HepG2 (cell line): Measurements from ENCODE around the gene COL8A1. TPM values are rescaled to one million over a fixed set of nuclear protein-coding genes. Genes with fewer than 3 reads are reported as not detected.

Source experiments
- BRCA1 ChIP-seq: sonication (generic); formaldehyde crosslinking; IDR thresholded peaks from 2 replicates; pipeline ENCODE4 v1.4.0; 2020; ENCODE audit warnings: missing genetic modification reagents
- CBX2 ChIP-seq, 2 experiments: fragments of 200-600 bp in 1 of 2; sonication (generic); formaldehyde crosslinking in 1 of 2; IDR thresholded peaks; 2 replicates each; pipeline versions ENCODE4 v1.7.0 to v1.8.1; 2018 to 2022; ENCODE audit warnings: low read depth in 2 of 2, low read length in 1 of 2, mild to moderate bottlenecking in 1 of 2, missing genetic modification reagents in 1 of 2
- HIVEP1 ChIP-seq: sonication (generic); formaldehyde crosslinking; IDR thresholded peaks from 2 replicates; pipeline ENCODE4 v1.4.0; 2020; ENCODE audit warnings: mild to moderate bottlenecking, missing genetic modification reagents
- HNRNPLL ChIP-seq: fragments of 200-400 bp; formaldehyde crosslinking; IDR thresholded peaks from 2 replicates; pipeline ENCODE4 v1.6.1; 2017; ENCODE audit warnings: mild to moderate bottlenecking, low read depth, low read length; ENCODE audit not compliant: poor library complexity, severe bottlenecking
- NR2F6 ChIP-seq, 2 experiments: IDR thresholded peaks; 2 replicates each; pipeline ENCODE4 v1.6.1; 2016; ENCODE audit warnings: antibody characterized with exemption in 1 of 2, mild to moderate bottlenecking in 1 of 2
- PPARG ChIP-seq: conservative IDR thresholded peaks from 2 replicates; pipeline ENCODE4 v1.6.1; 2016; ENCODE audit warnings: missing biosample characterization, missing genetic modification reagents
- SOX6 ChIP-seq, 2 experiments: fragments of 450-650 bp in 1 of 2; sonication (generic) in 1 of 2; formaldehyde crosslinking in 1 of 2; IDR thresholded peaks; 2 replicates each; pipeline versions ENCODE4 v1.4.0 to v1.6.1; 2017 to 2020; ENCODE audit warnings: antibody characterized with exemption in 1 of 2, mild to moderate bottlenecking in 1 of 2, missing genetic modification reagents in 1 of 2
- SSRP1 ChIP-seq: IDR thresholded peaks from 2 replicates; pipeline ENCODE4 v1.6.1; 2016; ENCODE audit warnings: control low read depth
- THAP11 ChIP-seq: IDR thresholded peaks from 2 replicates; pipeline ENCODE4 v1.6.1; 2016; ENCODE audit warnings: missing biosample characterization, missing genetic modification reagents
- TSC22D2 ChIP-seq: sonication (generic); formaldehyde crosslinking; IDR thresholded peaks from 2 replicates; pipeline ENCODE4 v1.5.1; 2020; ENCODE audit warnings: missing genetic modification reagents, mild to moderate bottlenecking, borderline replicate concordance
- ZNF292 ChIP-seq: sonication (generic); formaldehyde crosslinking; IDR thresholded peaks from 2 replicates; pipeline ENCODE4 v1.8.1; 2022; ENCODE audit warnings: mild to moderate bottlenecking, low read depth, missing genetic modification reagents, borderline replicate concordance
- ZNF574 ChIP-seq: sonication (generic); formaldehyde crosslinking; IDR thresholded peaks from 2 replicates; pipeline ENCODE4 v1.4.0; 2020; ENCODE audit warnings: missing genetic modification reagents
- polyA plus RNA-seq, 8 experiments: library from polyadenylated mRNA; depleted of rRNA in 3 of 8; stranded (reverse) in 7 of 8; unstranded in 1 of 8; fragments of >200 nt; fragmentation: Illumina TruSeq in 4 of 8; extraction: Trizol in 4 of 8; gene quantifications; 2 replicates each; pipeline versions ENCODE4 v1.2.1 to v1.2.3, GENCODE V29; 2011 to 2016; ENCODE audit warnings: low read depth in 4 of 8, missing spikeins in 1 of 8, mixed read lengths in 1 of 8; ENCODE audit not compliant: insufficient read depth in 1 of 8
- total RNA-seq, 5 experiments: library from RNA; depleted of rRNA; stranded (reverse); fragments of >200 nt; fragmentation: Illumina TruSeq; extraction: Trizol; gene quantifications; 2 replicates each; pipeline ENCODE4 v1.2.3, GENCODE V29; 2016; ENCODE audit warnings: low read depth in 1 of 5
- TF ChIP-seq, protein P1 (sequence below): sonication (generic); formaldehyde crosslinking; IDR thresholded peaks from 2 replicates; pipeline ENCODE4 v1.5.0; 2020; ENCODE audit warnings: missing genetic modification reagents, mild to moderate bottlenecking, borderline replicate concordance

The COL8A1 gene
- total and polyA plus RNA-seq, 2 of the 13 experiments (the other 11 are each of a cell fraction or from before 2014, with no cell fraction given): not detected

- TF ChIP-seq ZNF574 (CRISPR knock-in tag): no peak
- no peak for TF ChIP-seq SSRP1 (CRISPR knock-in tag)
- TF ChIP-seq SOX6 (IDR thresholded peaks at IDR 0.05): no peak
- TF ChIP-seq SOX6 (CRISPR knock-in tag; IDR thresholded peaks at IDR 0.05): no peak
- TF ChIP-seq NR2F6 (IDR thresholded peaks at IDR 0.05): no peak
- TF ChIP-seq NR2F6 (CRISPR knock-in tag; IDR thresholded peaks at IDR 0.05): no peak
- no peak for TF ChIP-seq BRCA1
- TF ChIP-seq TSC22D2 (CRISPR knock-in tag): no peak
- no peak for TF ChIP-seq HIVEP1 (CRISPR knock-in tag)
- TF ChIP-seq ZNF292 (CRISPR knock-in tag): no peak
- no peak for TF ChIP-seq PPARG (CRISPR knock-in tag)
- no peak for TF ChIP-seq THAP11 (CRISPR knock-in tag)
- TF ChIP-seq, protein P1, sequence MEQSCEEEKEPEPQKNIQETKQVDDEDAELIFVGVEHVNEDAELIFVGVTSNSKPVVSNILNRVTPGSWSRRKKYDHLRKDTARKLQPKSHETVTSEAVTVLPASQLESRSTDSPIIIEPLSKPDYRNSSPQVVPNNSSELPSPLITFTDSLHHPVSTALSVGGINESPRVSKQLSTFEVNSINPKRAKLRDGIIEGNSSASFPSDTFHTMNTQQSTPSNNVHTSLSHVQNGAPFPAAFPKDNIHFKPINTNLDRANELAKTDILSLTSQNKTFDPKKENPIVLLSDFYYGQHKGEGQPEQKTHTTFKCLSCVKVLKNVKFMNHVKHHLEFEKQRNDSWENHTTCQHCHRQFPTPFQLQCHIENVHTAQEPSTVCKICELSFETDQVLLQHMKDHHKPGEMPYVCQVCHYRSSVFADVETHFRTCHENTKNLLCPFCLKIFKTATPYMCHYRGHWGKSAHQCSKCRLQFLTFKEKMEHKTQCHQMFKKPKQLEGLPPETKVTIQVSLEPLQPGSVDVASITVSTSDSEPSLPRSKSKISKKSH (CRISPR knock-in tag): no peak
- no peak for TF ChIP-seq CBX2 (IDR thresholded peaks at IDR 0.05; ENCODE audit: low read depth, low read length)
- TF ChIP-seq CBX2 (CRISPR knock-in tag; IDR thresholded peaks at IDR 0.05; ENCODE audit: low read depth): no peak
- no peak for TF ChIP-seq HNRNPLL
- TF ChIP-seq, all 625 proteins: peak for 0
Observed at GRCh38 chr3:99809565-99809964, 171.2 kb downstream of the COL8A1 start (continued).
